ENCODE measurements around the gene F7.

GRCh38 chr13:113143466-113144254 is 38.1 kb downstream of the F7 start:
- TF ChIP-seq POLR2AphosphoS5 (IDR thresholded peaks at IDR 0.05; ENCODE audit: borderline replicate concordance, low read depth, low read length) (no peak), EZH2 (IDR thresholded peaks at IDR 0.05) (no peak)
